ENCODE measurements around the gene STBD1. TPM values are rescaled to one million over a fixed set of nuclear protein-coding genes. Genes with fewer than 3 reads are reported as not detected.

Gene STBD1
- total RNA-seq, 4 donors from 2014 or later, result 1.8 to 3.8 (median 2.4) TPM

DNA sequence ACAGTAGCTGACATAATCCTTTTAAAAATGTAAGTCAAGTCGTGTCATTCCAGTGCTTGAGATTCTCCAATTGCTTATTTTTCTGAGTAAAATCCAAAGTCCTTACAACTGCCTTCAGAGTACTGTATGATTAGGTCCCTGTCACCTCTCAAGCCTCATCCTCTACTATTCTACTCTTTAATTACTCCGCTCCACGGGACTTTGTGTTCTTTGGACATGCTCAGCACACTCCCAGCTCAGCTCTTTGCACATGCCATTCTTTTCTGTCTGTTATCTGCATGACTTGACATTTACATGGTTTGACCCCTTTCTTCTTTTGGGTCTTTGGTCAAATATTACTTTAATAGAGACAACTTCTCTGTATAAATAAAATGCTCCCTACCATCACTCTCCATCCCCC lies 39.9 kb upstream of the STBD1 start:
- no peaks in the 10 kb centered on the region for H3K36me3 ChIP-seq
- no peaks in the 10 kb centered on the region for H3K9me3 ChIP-seq
- no peak overlapping the region for H3K4me3 ChIP-seq
- H3K4me1 ChIP-seq, result no peaks in the 10 kb centered on the region
- no peak overlapping the region for H3K27ac ChIP-seq
- no peak for DNase-seq
- 58 to 66% methylated on average over 3 of the region's 3 CpGs for WGBS, 2 donors
- intact Hi-C loops (cut with DNase I), result no loop called here
- H3K27me3 ChIP-seq, result peaks cover 0 to 30% (median 0%) of the 10 kb centered on the region in 4 donors
- TF ChIP-seq POLR2A (IDR thresholded peaks at IDR 0.05), result no peak
- TF ChIP-seq, protein P1, sequence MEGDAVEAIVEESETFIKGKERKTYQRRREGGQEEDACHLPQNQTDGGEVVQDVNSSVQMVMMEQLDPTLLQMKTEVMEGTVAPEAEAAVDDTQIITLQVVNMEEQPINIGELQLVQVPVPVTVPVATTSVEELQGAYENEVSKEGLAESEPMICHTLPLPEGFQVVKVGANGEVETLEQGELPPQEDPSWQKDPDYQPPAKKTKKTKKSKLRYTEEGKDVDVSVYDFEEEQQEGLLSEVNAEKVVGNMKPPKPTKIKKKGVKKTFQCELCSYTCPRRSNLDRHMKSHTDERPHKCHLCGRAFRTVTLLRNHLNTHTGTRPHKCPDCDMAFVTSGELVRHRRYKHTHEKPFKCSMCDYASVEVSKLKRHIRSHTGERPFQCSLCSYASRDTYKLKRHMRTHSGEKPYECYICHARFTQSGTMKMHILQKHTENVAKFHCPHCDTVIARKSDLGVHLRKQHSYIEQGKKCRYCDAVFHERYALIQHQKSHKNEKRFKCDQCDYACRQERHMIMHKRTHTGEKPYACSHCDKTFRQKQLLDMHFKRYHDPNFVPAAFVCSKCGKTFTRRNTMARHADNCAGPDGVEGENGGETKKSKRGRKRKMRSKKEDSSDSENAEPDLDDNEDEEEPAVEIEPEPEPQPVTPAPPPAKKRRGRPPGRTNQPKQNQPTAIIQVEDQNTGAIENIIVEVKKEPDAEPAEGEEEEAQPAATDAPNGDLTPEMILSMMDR (IDR thresholded peaks at IDR 0.05), result no peak

DNA sequence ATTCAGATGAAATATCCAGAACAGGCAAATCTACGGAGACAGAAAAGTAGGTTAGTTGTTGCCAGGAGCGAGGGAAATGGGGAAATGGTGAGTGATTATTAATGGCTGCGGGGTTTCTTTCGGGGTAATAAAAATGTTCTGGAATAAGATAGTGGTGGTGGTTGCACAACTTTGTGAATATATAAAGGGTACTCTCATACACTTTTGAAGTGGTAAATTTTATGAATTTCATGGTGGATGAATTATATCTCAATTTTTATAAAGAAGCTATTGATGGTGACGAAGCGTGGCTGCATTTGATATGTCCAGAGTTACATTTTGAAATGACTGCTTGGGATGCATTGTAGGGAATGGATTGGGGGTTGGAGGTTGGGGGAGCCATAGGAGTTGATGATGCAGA lies 38.7 kb upstream of the STBD1 start:
- no peaks in the 10 kb centered on the region for H3K4me1 ChIP-seq
- TF ChIP-seq, protein P1 (IDR thresholded peaks at IDR 0.05), result no peak
- TF ChIP-seq POLR2A (IDR thresholded peaks at IDR 0.05), result no peak
- no peaks in the 10 kb centered on the region for H3K36me3 ChIP-seq
- H3K27me3 ChIP-seq, result peaks cover 0 to 30% (median 0%) of the 10 kb centered on the region in 4 donors
- no peak for DNase-seq
- H3K4me3 ChIP-seq, result no peak overlapping the region
- no peaks in the 10 kb centered on the region for H3K9me3 ChIP-seq
- H3K27ac ChIP-seq, result no peak overlapping the region
- intact Hi-C loops (cut with DNase I), result no loop called here
- WGBS, 2 donors, result 91% methylated on average over 6 of the region's 6 CpGs

DNA sequence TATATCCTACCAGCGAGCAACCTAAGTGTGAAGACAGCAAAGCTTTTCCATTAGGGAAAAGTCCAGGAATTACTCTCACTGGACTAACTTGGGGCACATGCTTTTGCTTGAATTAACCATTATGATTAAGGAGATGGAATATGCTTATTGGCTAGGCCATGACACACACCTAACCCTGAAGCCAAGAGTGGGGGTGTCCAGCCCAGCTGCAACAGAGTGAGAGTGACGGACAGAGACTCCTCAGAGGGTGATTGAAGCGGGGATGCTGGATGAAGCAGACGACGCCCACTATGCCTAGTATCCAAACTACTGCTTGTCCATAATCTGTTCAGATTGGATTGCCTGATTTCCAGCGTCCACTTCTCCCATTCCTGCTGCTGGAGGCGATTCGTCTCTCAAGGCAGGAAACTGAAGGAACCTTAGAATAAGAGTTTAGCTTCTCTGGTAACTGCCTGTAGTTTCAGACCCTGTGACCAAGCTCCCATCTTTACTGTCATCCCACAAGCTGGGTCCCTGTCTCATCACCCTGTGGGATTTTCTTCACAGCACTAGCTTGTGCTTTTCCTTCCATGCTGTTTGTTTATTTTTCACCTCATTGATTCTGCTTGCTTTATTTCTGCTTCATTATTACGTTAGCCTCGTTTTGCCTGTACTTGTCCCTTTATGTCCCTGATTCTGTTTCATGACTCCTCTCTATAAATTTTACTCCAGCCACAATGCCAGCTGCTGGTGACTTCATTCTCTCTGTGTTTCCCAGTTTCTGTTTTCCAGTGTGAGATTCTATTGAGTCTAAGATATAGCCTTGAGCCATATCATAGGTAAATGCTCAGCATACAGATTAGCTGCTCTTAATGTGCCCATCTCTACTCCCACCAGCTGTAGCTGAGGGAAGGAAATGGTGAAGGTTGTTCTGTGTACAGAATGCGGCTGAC lies 36.0 kb upstream of the STBD1 start:
- 75 to 78% methylated on average over 11 of the region's 11 CpGs for WGBS, 2 donors
- Histone ChIP-seq H3K27me3 (peaks cover 0 to 9% (median 0%) of the 10 kb centered on the region in 4 donors), H3K36me3 (no peaks in the 10 kb centered on the region), H3K4me3 (no peak overlapping the region), H3K4me1 (no peaks in the 10 kb centered on the region), H3K27ac (no peak overlapping the region), H3K9me3 (no peaks in the 10 kb centered on the region)
- intact Hi-C loops (cut with DNase I), result no loop called here
- DNase-seq, result no peak
- TF ChIP-seq, protein P1 (IDR thresholded peaks at IDR 0.05), result no peak
- TF ChIP-seq POLR2A (IDR thresholded peaks at IDR 0.05), result no peak

DNA sequence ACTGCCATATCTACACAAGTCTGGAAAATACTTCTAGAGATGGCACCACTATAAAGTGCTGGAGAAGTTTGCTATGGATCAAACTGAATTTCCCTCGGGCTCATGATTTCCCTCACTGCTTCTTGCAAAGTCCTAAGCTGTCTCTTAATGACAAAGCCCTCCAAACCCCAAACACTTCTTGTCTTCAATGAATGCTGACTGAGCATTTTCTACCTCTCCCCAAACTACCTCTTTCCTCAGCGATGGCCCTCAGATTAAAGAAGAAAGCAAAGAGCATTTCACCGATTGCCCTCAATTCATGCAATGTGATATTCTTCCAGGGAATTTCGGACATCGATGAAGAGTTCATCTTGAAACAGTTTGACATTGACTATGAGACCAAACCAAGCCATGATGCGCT lies 35.3 kb upstream of the STBD1 start:
- H3K36me3 ChIP-seq, result no peaks in the 10 kb centered on the region
- H3K27me3 ChIP-seq, result peaks cover 0 to 1% (median 0%) of the 10 kb centered on the region in 4 donors
- DNase-seq, result no peak
- no peaks in the 10 kb centered on the region for H3K4me1 ChIP-seq
- TF ChIP-seq POLR2A (IDR thresholded peaks at IDR 0.05), result no peak
- TF ChIP-seq, protein P1 (IDR thresholded peaks at IDR 0.05), result no peak
- intact Hi-C loops (cut with DNase I), result no loop called here
- H3K9me3 ChIP-seq, result no peaks in the 10 kb centered on the region
- H3K4me3 ChIP-seq, result no peak overlapping the region
- WGBS, 2 donors, result 80 to 93% methylated on average over 6 of the region's 6 CpGs
- no peak overlapping the region for H3K27ac ChIP-seq

DNA sequence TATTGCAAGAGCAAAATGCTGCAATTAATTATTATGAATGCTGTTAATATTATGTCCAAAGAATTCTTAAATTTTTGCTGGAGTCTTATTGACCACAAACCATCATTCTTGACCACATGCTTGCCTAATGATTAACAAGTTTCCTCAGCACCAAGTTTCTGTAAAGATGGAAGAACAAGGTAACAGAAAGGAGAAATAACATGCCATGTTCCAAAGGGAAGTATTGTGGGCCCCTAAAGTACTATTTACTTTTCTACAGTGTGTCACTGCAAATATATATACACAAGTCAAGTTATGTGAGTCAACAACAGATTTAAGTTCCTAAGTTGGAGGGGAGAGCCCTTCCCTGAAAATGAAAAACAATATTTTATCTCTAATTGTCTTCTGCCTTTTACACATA lies 34.5 kb upstream of the STBD1 start:
- intact Hi-C loops (cut with DNase I), result no loop called here
- Histone ChIP-seq H3K4me3 (no peak overlapping the region), H3K9me3 (no peaks in the 10 kb centered on the region), H3K27ac (no peak overlapping the region), H3K4me1 (no peaks in the 10 kb centered on the region), H3K36me3 (no peaks in the 10 kb centered on the region), H3K27me3 (no peaks in the 10 kb centered on the region)
- no peak for DNase-seq
- TF ChIP-seq, protein P1 (IDR thresholded peaks at IDR 0.05), result no peak
- TF ChIP-seq POLR2A (IDR thresholded peaks at IDR 0.05), result no peak

Data from esophagus squamous epithelium (tissue), 5 donors.